ENCODE measurements around the gene RPS6KB2. TPM values are rescaled to one million over a fixed set of nuclear protein-coding genes. Genes with fewer than 3 reads are reported as not detected.

The RPS6KB2 gene
- total and polyA plus RNA-seq, 7 donors = 27.1 to 70.2 (median 55.9) TPM

GRCh38 chr11:67410984-67411784, 17.1 kb upstream of the RPS6KB2 start:
- DNase-seq = no peak
- WGBS, 2 donors = 82 to 85% methylated on average over 17 of the region's 17 CpGs
- Histone ChIP-seq H3K4me3 (no peak overlapping the region), H3K4me1 (peaks cover 0 to 14% (median 13%) of the 10 kb centered on the region in 4 donors), H3K27me3 (peaks cover 37 to 91% (median 51%) of the 10 kb centered on the region in 3 donors), H3K36me3 (no peaks in the 10 kb centered on the region), H3K27ac (no peak overlapping the region), H3K9me3 (no peaks in the 10 kb centered on the region)
- intact Hi-C loops (cut with DNase I) = no loop called here
- TF ChIP-seq POLR2AphosphoS5 (IDR thresholded peaks at IDR 0.05) = no peak

GRCh38 chr11:67411785-67412152, 16.5 kb upstream of the RPS6KB2 start:
- peaks cover 0 to 20% (median 16%) of the 10 kb centered on the region in 4 donors for H3K4me1 ChIP-seq
- DNase-seq = no peak

GRCh38 chr11:67412495-67413179, 15.7 kb upstream of the RPS6KB2 start:
- intact Hi-C loops (cut with DNase I) = no loop called here
- TF ChIP-seq EP300 (IDR thresholded peaks at IDR 0.05) (no peak), CTCF (IDR thresholded peaks at IDR 0.05) (no peak), POLR2AphosphoS5 (IDR thresholded peaks at IDR 0.05) (no peak), POLR2A (IDR thresholded peaks at IDR 0.05) (no peak)
- no peak for DNase-seq
- Histone ChIP-seq H3K9me3 (no peaks in the 10 kb centered on the region), H3K27me3 (peaks cover 37 to 76% (median 46%) of the 10 kb centered on the region in 3 donors), H3K27ac (no peak overlapping the region), H3K4me3 (no peak overlapping the region), H3K4me1 (peaks cover 0 to 24% (median 18%) of the 10 kb centered on the region in 4 donors), H3K36me3 (no peaks in the 10 kb centered on the region)
- WGBS, 2 donors = 59 to 67% methylated on average over 9 of the region's 9 CpGs

More at GRCh38 chr11:67411785-67412152, 16.5 kb upstream of the RPS6KB2 start:
- TF ChIP-seq POLR2A (IDR thresholded peaks at IDR 0.05) = no peak
- TF ChIP-seq CTCF (IDR thresholded peaks at IDR 0.05) = no peak
- TF ChIP-seq POLR2AphosphoS5 (IDR thresholded peaks at IDR 0.05) = no peak
- Histone ChIP-seq H3K27ac (no peak overlapping the region), H3K4me3 (no peak overlapping the region), H3K9me3 (no peaks in the 10 kb centered on the region), H3K36me3 (no peaks in the 10 kb centered on the region), H3K27me3 (peaks cover 37 to 85% (median 46%) of the 10 kb centered on the region in 3 donors)
- intact Hi-C loops (cut with DNase I) = no loop called here
- WGBS, 2 donors = 60 to 64% methylated on average over 7 of the region's 7 CpGs

- 53 to 60% methylated on average over 2 of the region's 2 CpGs for WGBS, 2 donors
- Histone ChIP-seq H3K36me3 (no peaks in the 10 kb centered on the region), H3K27me3 (peaks cover 37 to 69% (median 42%) of the 10 kb centered on the region in 3 donors), H3K9me3 (no peaks in the 10 kb centered on the region), H3K4me1 (peaks cover 0 to 24% (median 18%) of the 10 kb centered on the region in 4 donors), H3K27ac (no peak overlapping the region), H3K4me3 (no peak overlapping the region)
- DNase-seq = no peak
- TF ChIP-seq EP300 (IDR thresholded peaks at IDR 0.05) (no peak), POLR2A (IDR thresholded peaks at IDR 0.05) (no peak), POLR2AphosphoS5 (IDR thresholded peaks at IDR 0.05) (no peak), CTCF (IDR thresholded peaks at IDR 0.05) (no peak)
- intact Hi-C loops (cut with DNase I) = no loop called here
Observed at GRCh38 chr11:67413266-67413849, 14.9 kb upstream of the RPS6KB2 start.
